ENCODE data around the gene MS4A13. TPM values are rescaled to one million over a fixed set of nuclear protein-coding genes. Genes with fewer than 3 reads are reported as not detected.

Gene MS4A13
- total RNA-seq, 1 experiment from 2014 or later, result not detected

- intact Hi-C loops (cut with micrococcal nuclease), result no loop called here
- no peaks in the 10 kb centered on the region for H3K4me1 ChIP-seq (ENCODE audit: control insufficient read depth in 1 of 2, insufficient read depth in 2 of 2, low read length in 2 of 2)
- no peak for ATAC-seq
- no peaks in the 10 kb centered on the region for H3K9me2 ChIP-seq (ENCODE audit: insufficient read depth)
- no TSS peak for BruUV-seq (replicated peaks)
- no peaks in the 10 kb centered on the region for H3K36me3 ChIP-seq (ENCODE audit: control insufficient read depth in 1 of 2, insufficient read depth in 2 of 2, low read length in 2 of 2)
- no peak for DNase-seq (ENCODE audit: low read depth, low spot score)
- no peaks in the 10 kb centered on the region for H3K27me3 ChIP-seq (ENCODE audit: insufficient read depth, low read length)
- H3K4me2 ChIP-seq (ENCODE audit: low read length), result no peak overlapping the region
- H3K27ac ChIP-seq (ENCODE audit: low read depth, low read length), result no peak overlapping the region
- no peaks in the 10 kb centered on the region for H3K79me2 ChIP-seq (ENCODE audit: insufficient read depth, low read length)
- no peak overlapping the region for H3K9ac ChIP-seq (ENCODE audit: low read length)
- ChIA-PET RAD21 (ENCODE audit: low non-redundant PET in 1 of 2, low total read pairs in 2 of 2, uncharacterized antibody in 2 of 2, unreplicated experiment in 2 of 2) (no interaction called here), POLR2A (no interaction called here), CTCF (interaction anchor here (1.3 kb wide), 1 partner anchor 151 kb away, joined by 3 read pairs; no protein-coding TSS in a partner anchor)
- TF ChIP-seq CTCF (IDR thresholded peaks at IDR 0.05 in 2 of 3, conservative IDR thresholded peaks at IDR 0.05 in 1 of 3; ENCODE audit: borderline replicate concordance in 1 of 3, insufficient read depth in 1 of 3, low read depth in 2 of 3, low read length in 2 of 3) (no peak), ZFX (IDR thresholded peaks at IDR 0.05) (no peak), EZH2phosphoT487 (IDR thresholded peaks at IDR 0.05; ENCODE audit: borderline replicate concordance) (no peak), CEBPB (IDR thresholded peaks at IDR 0.05; ENCODE audit: low read depth) (no peak), FOSL1 (IDR thresholded peaks at IDR 0.05; ENCODE audit: low read depth) (no peak), ZNF274 (IDR thresholded peaks at IDR 0.05; ENCODE audit: low read depth, low read length) (no peak), REST (IDR thresholded peaks at IDR 0.05; ENCODE audit: low read depth) (no peak), YY1 (IDR thresholded peaks at IDR 0.05; ENCODE audit: extremely low read depth, insufficient replicate concordance, low read depth, low read length) (no peak), SRF (IDR thresholded peaks at IDR 0.05; ENCODE audit: low read depth) (no peak), RAD21 (IDR thresholded peaks at IDR 0.05; ENCODE audit: low read depth) (no peak), POLR2AphosphoS5 (IDR thresholded peaks at IDR 0.05; ENCODE audit: low read depth, low read length) (no peak), SP1 (IDR thresholded peaks at IDR 0.05; ENCODE audit: low read depth) (no peak), EZH2 (IDR thresholded peaks at IDR 0.05) (no peak), JUND (IDR thresholded peaks at IDR 0.05) (no peak), TCF7L2 (IDR thresholded peaks at IDR 0.05; ENCODE audit: borderline replicate concordance, extremely low read depth, insufficient read depth, insufficient read length) (no peak), ATF3 (IDR thresholded peaks at IDR 0.05) (no peak), ZBTB33 (IDR thresholded peaks at IDR 0.05; ENCODE audit: extremely low read depth, insufficient replicate concordance, low read length) (no peak)
- H3K9me3 ChIP-seq (ENCODE audit: control insufficient read depth in 1 of 2, insufficient read depth in 1 of 2, low read depth in 1 of 2, low read length in 2 of 2), result no peaks in the 10 kb centered on the region
- no peak overlapping the region for H2AFZ ChIP-seq (ENCODE audit: low read depth, low read length, poor library complexity, severe bottlenecking)
- no peaks in the 10 kb centered on the region for H4K20me1 ChIP-seq (ENCODE audit: insufficient read depth)
- no peak overlapping the region for H3K4me3 ChIP-seq (replicated peaks in 1 of 2; ENCODE audit: low read depth in 1 of 2, low read length in 2 of 2)
Observed at GRCh38 chr11:60513496-60514460, 1.4 kb upstream of the MS4A13 start.

Data from HCT116 (cell line).